Measurements from ENCODE around the gene CYLD.

DNA sequence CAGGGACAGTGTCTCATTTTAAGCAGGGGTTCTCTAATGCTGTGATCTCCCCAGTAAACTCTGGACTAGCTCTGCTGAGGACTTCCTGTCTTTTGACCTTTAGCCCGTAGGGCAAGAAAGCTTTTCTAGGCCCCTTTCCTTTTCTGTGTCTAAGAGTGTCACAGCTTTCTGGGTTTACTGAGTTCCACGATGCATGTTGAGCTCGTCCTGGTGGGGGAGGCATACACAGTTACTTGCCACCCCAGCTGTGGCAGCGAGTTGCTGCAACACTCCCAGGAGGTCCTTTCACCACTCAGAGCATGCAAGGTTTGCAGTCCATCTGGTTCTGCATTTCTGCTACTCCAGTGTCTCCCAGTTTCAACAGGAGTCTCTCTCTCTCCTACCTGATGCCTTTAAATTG, 24.8 kb upstream of the CYLD start:
- TF ChIP-seq, protein P1, sequence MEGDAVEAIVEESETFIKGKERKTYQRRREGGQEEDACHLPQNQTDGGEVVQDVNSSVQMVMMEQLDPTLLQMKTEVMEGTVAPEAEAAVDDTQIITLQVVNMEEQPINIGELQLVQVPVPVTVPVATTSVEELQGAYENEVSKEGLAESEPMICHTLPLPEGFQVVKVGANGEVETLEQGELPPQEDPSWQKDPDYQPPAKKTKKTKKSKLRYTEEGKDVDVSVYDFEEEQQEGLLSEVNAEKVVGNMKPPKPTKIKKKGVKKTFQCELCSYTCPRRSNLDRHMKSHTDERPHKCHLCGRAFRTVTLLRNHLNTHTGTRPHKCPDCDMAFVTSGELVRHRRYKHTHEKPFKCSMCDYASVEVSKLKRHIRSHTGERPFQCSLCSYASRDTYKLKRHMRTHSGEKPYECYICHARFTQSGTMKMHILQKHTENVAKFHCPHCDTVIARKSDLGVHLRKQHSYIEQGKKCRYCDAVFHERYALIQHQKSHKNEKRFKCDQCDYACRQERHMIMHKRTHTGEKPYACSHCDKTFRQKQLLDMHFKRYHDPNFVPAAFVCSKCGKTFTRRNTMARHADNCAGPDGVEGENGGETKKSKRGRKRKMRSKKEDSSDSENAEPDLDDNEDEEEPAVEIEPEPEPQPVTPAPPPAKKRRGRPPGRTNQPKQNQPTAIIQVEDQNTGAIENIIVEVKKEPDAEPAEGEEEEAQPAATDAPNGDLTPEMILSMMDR (IDR thresholded peaks at IDR 0.05) = no peak
- no peak for TF ChIP-seq POLR2A (IDR thresholded peaks at IDR 0.05)

All from adrenal gland (tissue), 5 donors.